A673 (cell line): Measurements from ENCODE around the gene ARHGAP18.

Experiments used
- EZH2 ChIP-seq: fragments of 200-600 bp; sonication (generic); IDR thresholded peaks from 2 replicates; pipeline ENCODE4 v1.6.1; 2017; ENCODE audit warnings: borderline replicate concordance, low read depth, mild to moderate bottlenecking, mixed read lengths, antibody characterized with exemption, low read length; ENCODE audit not compliant: poor library complexity, severe bottlenecking
- TF ChIP-seq, protein P1 (sequence below): fragments of 300-800, 200-600 bp; sonication (generic); conservative IDR thresholded peaks from 2 replicates; pipeline ENCODE4 v1.5.1; 2017; ENCODE audit warnings: low read depth, mild to moderate bottlenecking, antibody characterized with exemption, low read length, moderate library complexity, mixed read lengths

DNA sequence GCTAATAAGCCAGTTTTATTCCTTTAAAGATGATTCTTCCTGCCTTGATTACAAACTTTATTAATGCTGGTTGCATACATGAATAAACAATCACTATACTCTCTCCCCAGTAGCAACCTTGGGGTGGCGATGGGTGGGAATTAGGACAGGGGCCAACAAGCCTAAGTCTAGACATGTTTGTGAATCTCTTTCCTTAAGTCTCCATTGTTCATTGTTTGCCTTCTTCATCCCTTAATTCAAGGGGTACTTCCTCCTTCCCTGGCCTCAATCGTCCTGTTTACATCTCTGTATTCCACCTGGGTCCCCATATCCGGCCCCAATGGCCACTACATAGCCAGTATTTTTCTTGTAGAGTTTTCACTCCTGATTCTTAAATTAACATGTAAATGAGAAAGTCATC is 66.0 kb downstream of the ARHGAP18 start:
- TF ChIP-seq, protein P1, sequence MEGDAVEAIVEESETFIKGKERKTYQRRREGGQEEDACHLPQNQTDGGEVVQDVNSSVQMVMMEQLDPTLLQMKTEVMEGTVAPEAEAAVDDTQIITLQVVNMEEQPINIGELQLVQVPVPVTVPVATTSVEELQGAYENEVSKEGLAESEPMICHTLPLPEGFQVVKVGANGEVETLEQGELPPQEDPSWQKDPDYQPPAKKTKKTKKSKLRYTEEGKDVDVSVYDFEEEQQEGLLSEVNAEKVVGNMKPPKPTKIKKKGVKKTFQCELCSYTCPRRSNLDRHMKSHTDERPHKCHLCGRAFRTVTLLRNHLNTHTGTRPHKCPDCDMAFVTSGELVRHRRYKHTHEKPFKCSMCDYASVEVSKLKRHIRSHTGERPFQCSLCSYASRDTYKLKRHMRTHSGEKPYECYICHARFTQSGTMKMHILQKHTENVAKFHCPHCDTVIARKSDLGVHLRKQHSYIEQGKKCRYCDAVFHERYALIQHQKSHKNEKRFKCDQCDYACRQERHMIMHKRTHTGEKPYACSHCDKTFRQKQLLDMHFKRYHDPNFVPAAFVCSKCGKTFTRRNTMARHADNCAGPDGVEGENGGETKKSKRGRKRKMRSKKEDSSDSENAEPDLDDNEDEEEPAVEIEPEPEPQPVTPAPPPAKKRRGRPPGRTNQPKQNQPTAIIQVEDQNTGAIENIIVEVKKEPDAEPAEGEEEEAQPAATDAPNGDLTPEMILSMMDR = no peak
- no peak for TF ChIP-seq EZH2
